ENCODE measurements around the gene CD22. TPM values are rescaled to one million over a fixed set of nuclear protein-coding genes. Genes with fewer than 3 reads are reported as not detected.

Gene CD22
- total RNA-seq, 1 experiment from 2014 or later, result 0.24 TPM

GRCh38 chr19:35383536-35383935 is 54.5 kb downstream of the CD22 start:
- DNase-seq (ENCODE audit: low read depth), result no peak

DNA sequence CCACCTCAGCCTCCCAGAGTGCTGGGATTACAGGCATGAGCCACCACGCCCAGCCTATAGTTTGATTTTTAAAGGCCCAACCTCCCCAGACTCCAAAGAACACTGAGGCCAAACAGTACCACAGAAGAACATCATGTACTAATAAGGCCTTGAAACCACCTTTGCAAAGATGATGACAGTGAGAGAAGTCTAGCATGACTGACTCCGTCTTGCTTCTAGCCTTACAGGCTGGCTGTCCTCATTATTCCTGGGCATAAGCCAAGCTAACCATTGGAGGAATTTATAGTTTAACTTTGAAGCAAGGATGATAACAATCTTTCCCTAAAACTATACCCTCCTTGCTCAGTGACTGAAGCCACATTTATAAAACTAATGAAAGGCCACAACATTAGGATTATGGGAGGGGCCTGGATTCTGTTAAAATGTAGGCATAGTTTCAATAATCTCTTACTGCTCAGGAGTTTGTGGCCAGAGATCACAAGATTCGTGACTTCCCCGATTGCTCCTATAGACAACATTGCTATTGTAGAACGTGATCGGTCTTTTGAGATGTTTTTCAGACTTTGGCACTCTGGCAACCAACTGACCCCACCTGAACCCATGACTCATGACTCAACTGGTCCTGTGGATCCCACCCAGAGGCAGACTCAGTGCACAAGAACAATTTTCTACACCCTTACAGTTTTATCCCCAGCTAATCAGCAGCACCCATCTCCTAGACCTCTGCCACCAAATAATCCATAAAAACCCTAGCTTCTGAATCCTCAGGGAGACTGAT is 59.5 kb downstream of the CD22 start:
- no peak for DNase-seq (ENCODE audit: low read depth)

DNA sequence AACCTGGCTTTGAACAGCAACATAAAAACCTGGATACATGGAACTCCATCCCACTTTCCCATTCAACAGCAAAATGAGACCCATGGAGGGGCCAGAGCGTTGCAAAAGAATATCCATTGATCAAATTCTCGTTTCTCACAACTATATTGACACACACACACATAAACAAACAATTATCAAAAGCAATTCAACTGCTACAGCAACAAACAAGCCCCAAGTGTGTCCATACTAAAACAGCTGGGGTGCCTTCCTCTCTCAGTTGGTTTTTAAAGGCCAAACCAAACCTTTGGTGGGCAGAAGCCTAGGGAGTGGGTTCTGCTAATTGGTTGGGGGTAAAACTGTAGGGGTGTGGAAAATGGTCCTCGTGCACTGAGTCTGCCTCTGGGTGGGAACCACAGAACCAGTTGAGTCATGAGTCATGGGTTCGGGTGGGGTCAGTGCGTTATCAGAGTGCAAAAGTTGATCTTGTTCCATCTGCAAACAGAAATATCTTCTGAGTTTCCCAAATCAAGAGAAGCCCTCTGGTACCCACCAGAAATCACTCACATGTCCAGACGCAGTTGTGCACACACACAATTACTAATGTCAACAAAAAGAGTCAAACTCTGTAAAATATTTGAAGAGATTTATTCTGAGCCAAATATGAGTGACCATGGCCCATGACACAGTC is 60.3 kb downstream of the CD22 start:
- DNase-seq (ENCODE audit: low read depth), result no peak

- no peak for DNase-seq (ENCODE audit: low read depth)
These were observed 64.0 kb downstream of the CD22 start for GRCh38 chr19:35392742-35393715.

DNA sequence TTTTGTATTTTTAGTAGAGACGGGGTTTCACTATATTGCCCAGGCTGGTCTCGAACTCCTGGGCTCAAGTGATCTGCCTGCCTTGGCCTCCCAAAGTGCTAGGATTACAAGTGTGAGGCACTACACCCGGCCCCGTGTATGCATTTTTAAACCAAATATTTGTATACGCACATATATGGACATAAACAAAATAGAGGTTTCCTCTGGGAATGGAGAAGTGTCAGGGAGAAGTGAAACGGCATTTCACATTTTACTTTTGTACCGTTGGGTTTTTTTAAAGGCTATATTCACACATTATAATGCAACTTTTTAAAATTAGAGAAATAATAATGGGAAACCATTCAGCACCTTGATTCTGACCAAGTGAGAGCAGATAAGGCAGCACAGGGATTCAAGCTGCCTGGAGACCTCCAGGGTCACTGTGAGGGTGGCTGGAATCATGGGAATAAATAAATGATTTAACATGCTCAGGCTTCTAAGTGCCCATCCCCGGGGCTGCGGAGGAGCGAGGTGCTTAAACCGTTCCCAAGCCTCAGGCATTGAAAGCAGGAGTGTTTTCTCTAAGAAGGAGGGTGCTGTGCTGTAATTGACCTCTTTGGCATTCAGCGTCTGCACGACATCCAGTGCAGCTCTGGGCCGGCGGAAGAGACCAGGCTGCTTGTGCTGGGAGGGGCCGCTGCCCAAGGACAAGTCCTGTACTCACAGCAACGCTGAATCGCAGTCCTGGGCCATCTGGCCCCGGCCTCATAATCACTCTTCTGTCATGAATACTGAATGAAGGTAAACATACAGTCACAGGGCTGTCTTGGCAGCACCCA is 66.6 kb downstream of the CD22 start:
- DNase-seq (ENCODE audit: low read depth), result peak; percentile 48

GRCh38 chr19:35396240-35396885 is 67.4 kb downstream of the CD22 start:
- no peak for DNase-seq (ENCODE audit: low read depth)

Other genes starting within 250 kb of the CD22 start
- gene FXYD3, start 213.4 kb upstream of the CD22 start, total RNA-seq (2014; rRNA removed; shearing (Covaris generic)), result 3.0 and 3.7 TPM in 2 replicates
- gene LGI4, start 194.1 kb upstream of the CD22 start, total RNA-seq (2014; rRNA removed; shearing (Covaris generic)), result 0.36 TPM in 1 of 2 replicates, not detected in the other
- gene FXYD1, start 190.4 kb upstream of the CD22 start, total RNA-seq (2014; rRNA removed; shearing (Covaris generic)), result 0.98 TPM in 1 of 2 replicates, not detected in the other
- gene FXYD7, start 185.9 kb upstream of the CD22 start, total RNA-seq (2014; rRNA removed; shearing (Covaris generic)), result not detected in 2 replicates
- 258 and 338 TPM in 2 replicates for gene FXYD5, start 174.5 kb upstream of the CD22 start, total RNA-seq (2014; rRNA removed; shearing (Covaris generic))
- gene FAM187B, start 100.4 kb upstream of the CD22 start, total RNA-seq (2014; rRNA removed; shearing (Covaris generic)), result not detected in 2 replicates
- gene LSR, start 80.2 kb upstream of the CD22 start, total RNA-seq (2014; rRNA removed; shearing (Covaris generic)), result 1.8 TPM in 2 replicates
- 33.9 and 37.4 TPM in 2 replicates for gene USF2, start 60.2 kb upstream of the CD22 start, total RNA-seq (2014; rRNA removed; shearing (Covaris generic))
- not detected in 2 replicates for gene HAMP, start 46.7 kb upstream of the CD22 start, total RNA-seq (2014; rRNA removed; shearing (Covaris generic))
- gene MAG, start 37.0 kb upstream of the CD22 start, total RNA-seq (2014; rRNA removed; shearing (Covaris generic)), result not detected in 2 replicates
- not detected in 2 replicates for gene FFAR1, start 18.7 kb downstream of the CD22 start, total RNA-seq (2014; rRNA removed; shearing (Covaris generic))
- gene FFAR3, start 29.3 kb downstream of the CD22 start, total RNA-seq (2014; rRNA removed; shearing (Covaris generic)), result not detected in 2 replicates
- gene GPR42, start 41.9 kb downstream of the CD22 start, total RNA-seq (2014; rRNA removed; shearing (Covaris generic)), result not detected in 2 replicates
- gene FFAR2, start 119.1 kb downstream of the CD22 start, total RNA-seq (2014; rRNA removed; shearing (Covaris generic)), result not detected in 2 replicates
- gene KRTDAP, start 161.3 kb downstream of the CD22 start, total RNA-seq (2014; rRNA removed; shearing (Covaris generic)), result not detected in 2 replicates
- gene DMKN, start 184.5 kb downstream of the CD22 start, total RNA-seq (2014; rRNA removed; shearing (Covaris generic)), result 2.9 TPM in 1 of 2 replicates, not detected in the other
- gene SBSN, start 199.1 kb downstream of the CD22 start, total RNA-seq (2014; rRNA removed; shearing (Covaris generic)), result not detected in 2 replicates
- 0.20 TPM in 1 of 2 replicates, not detected in the other for gene GAPDHS, start 204.3 kb downstream of the CD22 start, total RNA-seq (2014; rRNA removed; shearing (Covaris generic))
- gene TMEM147, start 216.4 kb downstream of the CD22 start, total RNA-seq (2014; rRNA removed; shearing (Covaris generic)), result 133 and 153 TPM in 2 replicates
- 0.12 TPM in 1 of 2 replicates, not detected in the other for gene ATP4A, start 234.5 kb downstream of the CD22 start, total RNA-seq (2014; rRNA removed; shearing (Covaris generic))

All from RPMI7951 (cell line).